Umbilical cord (tissue), 2 donors: ENCODE results near the gene DCXR. TPM values are rescaled to one million over a fixed set of nuclear protein-coding genes. Genes with fewer than 3 reads are reported as not detected.
A peak's percentile ranks its signal among the peaks of the same experiment; 100 is the strongest.

Experiments used
- DNase-seq: peaks from one replicate; pipeline ENCODE4 v3.0.0-alpha.2; 2015; ENCODE audit warnings: low spot score
- total RNA-seq: library from RNA; depleted of rRNA; stranded (reverse); fragments of >200 nt; gene quantifications from one replicate; pipeline ENCODE4 v1.2.3, GENCODE V29; 2014; ENCODE audit warnings: low replicate concordance; ENCODE audit not compliant: insufficient read depth

DCXR gene
- total RNA-seq, 1 donor from 2014 or later = 22.4 TPM

DNA sequence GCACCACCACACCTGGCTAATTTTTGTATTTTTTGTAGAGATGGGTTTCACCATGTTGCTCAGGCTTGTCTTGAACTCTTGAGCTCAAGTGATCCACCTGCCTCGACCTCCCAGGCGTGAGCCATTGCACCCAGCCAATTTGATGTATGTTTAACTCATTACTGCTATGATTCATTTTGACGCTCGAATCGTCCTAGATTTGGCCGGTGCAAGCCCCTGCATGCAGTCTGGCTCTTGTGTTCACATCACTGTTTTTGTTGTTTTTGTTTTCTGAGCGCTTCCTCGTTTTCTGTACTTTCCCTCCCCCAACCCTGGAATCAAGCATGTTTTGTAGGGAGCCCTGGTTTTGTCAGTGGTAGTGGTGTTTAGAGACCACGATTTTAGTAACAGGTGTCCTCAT lies 35.9 kb upstream of the DCXR start:
- no peak for DNase-seq

- no peak for DNase-seq
Measured at GRCh38 chr17:82072827-82073226, 35.3 kb upstream of the DCXR start.

GRCh38 chr17:82070611-82071010 lies 33.1 kb upstream of the DCXR start:
- DNase-seq = no peak

- DNase-seq = peak; percentile 25
Measured at GRCh38 chr17:82065638-82066303, 28.3 kb upstream of the DCXR start, which contains the start of gene DUS1L. TSS of gene DUS1L (minus strand) at chr17:82065804. CDS start at chr17:82065059, 745 bp downstream.

DNA sequence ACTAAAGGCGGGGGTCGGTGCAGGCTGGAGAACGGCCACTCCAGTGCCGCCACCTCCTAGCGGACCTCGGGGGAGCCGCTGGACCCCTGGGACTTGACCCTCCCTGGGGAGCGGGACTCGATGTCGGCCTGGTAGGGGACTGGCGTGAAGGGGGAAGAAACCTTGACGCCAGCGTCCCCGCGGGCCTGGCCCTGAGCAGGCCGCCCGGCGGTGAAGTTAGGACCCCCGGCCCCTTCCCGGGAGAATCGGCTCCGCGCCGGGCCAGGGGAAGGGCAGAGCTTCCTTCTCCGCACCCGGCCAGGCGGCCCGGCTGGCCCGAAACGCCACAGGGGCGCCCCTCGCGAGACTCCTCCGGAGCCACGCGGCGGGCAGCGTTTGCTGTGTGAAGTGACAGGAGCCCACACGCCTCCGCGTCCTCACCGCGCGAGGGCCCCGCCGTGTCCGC lies 27.7 kb upstream of the DCXR start:
- no peak for DNase-seq

GRCh38 chr17:82064433-82065192 lies 27.1 kb upstream of the DCXR start:
- DNase-seq = no peak

DNA sequence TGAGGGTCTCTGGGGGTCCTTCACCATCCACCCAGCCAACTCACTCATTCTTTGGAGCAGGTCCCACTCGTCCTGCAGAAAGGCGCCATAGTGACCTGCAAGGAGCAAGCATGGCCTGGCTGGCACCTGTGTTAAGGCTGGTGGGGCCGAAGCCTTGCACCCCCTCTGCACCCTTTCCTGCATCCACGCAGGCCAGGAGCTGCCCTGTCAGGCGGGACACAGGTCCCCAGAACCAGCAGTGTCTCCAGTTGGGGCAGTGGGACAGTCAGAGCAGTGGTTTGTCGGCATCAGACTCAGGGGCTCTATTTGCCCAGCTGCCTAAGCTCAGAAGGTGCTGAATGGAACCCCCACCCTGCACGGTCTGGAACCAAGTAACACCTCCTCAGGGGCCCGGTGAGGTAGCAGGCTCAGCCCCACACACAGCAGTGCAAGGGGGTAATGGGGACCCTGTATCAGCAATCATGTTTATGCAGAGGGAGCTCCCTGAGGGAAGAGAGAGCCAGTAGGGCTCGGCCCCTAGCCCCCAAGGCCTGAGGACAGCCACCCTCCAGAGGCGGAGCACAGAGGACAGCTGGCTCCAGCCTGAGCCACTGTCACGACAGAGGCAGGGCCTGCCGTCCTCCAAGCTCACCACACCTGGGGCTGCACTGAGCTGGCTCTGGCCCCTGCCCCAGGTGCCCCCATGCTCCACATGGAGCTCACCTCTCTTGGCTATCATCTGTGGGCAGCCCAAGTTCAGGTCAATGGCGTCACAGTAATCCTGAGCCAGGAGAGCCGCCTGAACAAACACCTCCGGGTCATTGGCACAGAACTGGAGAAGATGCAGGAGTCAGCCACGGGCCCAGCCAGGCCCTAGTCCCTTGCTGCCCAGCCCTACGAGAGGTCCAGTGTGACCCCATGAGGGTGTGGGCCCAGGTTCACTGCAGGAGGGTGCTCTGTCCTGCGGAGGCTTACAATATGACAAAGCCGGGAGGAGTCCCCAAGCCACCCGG lies 26.2 kb upstream of the DCXR start:
- no peak for DNase-seq

DNA sequence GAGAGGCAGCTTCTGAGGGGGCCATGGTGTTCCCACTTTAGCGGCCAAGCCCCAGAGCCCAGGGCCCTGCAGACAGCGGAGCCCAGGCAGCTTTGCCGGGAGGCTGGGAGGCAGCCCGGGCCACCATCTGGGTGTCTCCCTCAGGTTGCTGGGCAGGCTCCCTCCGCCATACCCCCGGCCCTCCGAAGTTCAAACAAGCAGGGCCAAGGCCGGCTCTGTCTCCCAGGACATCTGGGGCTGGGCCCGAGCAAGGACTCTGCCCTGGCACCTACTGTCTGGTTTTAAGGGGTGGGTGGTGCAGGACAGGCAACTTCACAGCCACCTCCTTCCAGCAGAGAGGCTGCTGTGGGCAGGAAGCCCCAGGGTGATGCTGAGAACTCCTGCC lies 25.5 kb upstream of the DCXR start:
- no peak for DNase-seq

GRCh38 chr17:82062076-82062983 lies 24.8 kb upstream of the DCXR start:
- no peak for DNase-seq

DNA sequence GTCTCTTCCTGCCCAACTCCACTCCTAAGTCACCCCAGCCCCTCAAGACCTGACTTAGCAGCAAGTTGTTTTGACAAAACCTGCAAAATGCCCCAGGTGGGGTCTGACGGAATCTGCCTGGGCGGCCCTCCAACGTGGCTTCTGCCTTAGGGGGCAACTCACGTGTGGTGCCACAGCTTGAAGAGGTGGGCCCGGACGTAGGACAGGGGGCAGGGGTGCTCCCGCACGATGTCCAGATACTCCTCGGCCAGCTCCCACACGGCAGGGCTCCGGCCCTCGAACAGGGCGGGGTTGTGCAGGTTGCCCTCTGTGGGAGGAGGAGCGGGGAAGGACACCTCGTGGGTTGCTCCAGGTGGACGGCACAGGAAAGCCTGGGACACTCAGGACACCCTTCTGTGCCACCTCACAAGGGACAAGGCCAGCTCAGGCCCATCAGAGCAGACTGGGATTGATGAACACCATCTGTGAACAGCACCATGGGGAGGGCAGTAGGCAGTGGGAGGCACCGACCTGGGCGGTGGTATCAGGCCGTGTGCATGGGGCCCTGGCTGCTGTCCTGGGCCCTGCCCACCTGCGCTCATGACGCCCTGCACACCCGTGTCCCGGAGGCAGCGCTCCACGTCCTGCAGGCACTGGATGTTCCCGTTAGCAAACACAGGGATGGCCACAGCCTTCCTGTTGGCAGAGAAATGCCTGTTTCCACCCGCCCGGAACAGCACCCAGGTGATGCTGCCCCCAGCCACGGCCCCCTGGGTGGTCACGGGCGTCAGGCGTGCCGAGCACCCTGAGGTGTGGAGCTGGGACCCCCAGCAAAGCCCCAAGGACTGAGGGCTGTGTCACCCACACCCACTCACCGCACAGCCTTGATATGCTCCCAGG lies 23.8 kb upstream of the DCXR start:
- no peak for DNase-seq

- DNase-seq = no peak
Measured at GRCh38 chr17:82060614-82061013, 23.1 kb upstream of the DCXR start.

GRCh38 chr17:82060001-82060380 lies 22.5 kb upstream of the DCXR start:
- no peak for DNase-seq

- no peak for DNase-seq
Measured at GRCh38 chr17:82059272-82060000, 21.9 kb upstream of the DCXR start.

DNA sequence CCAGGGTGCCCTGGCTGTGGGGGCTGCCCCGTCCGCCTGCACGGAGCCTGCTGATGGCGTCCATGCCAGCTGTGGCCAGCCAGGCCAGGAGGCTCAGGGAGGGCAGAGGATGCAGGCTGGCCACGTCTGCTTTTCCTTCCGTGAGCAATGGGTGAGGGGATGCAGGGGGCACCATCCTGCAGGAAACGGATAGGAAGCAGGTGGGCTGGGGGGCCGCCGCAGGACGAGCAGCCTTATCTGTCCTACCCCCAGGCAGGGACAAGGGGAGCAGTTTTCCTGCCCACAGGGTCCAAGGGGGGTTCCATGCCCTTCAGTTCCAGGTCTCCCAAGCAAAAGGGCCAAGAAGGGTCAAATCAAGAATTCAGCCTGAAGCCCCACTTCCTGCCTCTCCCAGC lies 21.4 kb upstream of the DCXR start:
- DNase-seq = no peak

DNA sequence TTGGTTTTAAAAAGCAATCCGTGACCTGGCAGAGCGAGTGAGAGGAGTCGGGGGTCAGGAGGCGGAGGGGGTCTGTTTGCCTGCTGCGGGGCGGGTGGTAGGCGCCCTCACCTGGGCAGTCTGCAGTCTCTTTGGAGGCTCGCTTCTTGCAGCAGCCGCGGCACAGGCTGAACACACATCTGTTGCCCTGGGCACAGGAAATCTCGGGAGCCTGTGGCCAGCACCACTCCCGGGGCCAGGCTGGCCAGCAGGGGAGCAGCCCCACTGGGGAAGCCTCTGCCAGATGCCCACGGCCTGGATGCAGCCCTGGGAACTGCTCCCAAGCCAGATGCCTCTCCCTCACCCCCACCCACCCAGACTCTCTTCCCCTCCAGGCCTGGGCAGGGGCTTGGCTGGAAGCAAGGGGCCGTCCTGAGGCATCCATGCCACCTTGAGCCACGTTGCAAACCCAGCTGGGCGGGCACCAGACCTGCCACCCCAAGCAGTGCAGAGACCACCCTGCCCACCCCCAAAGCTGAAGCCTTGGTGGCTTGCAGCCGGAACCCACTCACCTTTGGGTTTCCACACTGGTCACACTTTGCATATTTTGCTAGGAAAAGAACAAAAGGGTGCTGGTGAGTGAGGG lies 20.8 kb upstream of the DCXR start:
- DNase-seq = no peak

DNA sequence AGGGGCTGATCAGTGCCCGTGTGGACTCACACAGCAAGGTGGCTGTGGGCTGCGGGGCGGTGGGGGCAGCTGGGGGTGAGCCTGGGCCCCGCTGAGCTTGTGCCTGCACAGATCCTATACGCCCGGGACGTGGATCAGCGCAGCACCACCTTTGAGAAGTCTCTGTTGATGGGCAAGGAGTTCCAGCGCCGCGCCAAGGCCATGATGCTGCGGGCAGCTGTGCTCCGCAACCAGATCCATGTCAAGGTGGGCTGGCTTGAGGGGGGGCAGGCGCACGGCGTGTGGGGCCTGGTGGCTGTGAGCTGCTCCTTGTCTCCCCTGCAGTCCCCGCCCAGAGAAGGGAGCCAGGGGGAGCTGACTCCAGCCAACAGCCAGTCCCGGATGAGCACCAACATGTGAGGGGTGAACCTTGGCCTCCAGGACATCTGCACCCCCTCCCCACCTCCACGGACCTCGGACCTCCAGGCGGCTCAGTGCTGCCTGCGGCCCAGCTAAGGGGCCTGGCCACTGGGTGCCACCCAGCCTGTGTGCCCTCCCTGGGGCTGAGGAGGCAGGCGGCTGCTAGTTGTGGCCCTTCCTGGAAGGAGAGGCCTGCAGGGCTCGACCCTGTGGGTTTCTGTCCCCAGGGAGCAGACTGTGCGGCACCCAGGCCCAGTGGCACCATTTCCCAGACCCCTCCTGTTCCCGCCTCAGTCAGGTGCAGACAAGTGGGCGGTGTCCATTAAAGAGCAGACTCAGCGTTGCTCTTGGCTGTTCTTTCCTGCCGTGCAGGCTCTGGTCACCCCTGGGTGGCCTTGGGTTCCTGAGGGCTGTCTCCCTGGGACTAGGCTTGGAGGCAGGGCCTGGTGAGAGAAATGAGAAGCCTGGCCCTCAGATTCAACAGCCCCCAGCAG lies 19.5 kb upstream of the DCXR start:
- DNase-seq = no peak

DNA sequence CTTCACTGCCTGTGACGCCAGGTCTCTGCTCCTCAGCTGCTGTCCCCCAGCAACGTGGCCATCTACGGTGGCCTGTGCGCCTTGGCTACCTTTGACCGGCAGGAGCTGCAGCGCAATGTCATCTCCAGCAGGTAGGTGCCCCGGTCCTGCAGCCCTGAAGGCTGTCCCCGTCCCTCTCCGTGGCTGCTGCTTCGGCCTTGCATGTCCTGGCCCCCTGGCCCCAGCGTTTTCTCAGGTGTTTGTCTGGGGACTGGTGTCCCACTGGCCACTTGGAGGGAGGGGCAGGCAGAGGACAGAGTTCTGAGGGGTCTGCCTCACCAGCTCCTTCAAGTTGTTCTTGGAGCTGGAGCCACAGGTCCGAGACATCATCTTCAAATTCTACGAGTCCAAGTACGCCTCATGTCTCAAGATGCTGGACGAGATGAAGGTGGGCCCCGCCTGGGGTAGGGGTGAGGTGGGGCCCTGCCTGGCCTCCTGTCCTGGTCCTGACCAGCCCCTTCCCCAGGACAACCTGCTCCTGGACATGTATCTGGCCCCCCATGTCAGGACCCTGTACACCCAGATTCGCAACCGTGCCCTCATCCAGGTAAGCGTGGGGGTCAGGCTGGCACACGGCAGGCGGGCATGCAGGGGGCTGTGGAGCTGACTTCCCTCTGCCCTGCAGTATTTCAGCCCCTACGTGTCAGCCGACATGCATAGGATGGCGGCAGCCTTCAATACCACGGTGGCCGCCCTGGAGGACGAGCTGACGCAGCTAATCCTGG lies 18.6 kb upstream of the DCXR start:
- no peak for DNase-seq
